Esophagus squamous epithelium (tissue), 4 donors: Measurements from ENCODE around the gene LECT2.

Experiments used
- POLR2A ChIP-seq, 4 donors: fragments of 450-650 bp; IDR thresholded peaks; one replicate each; pipeline ENCODE4 v1.6.1; 2017; ENCODE audit warnings: antibody characterized with exemption in 4 of 4, mild to moderate bottlenecking in 4 of 4, moderate library complexity in 3 of 4
- TF ChIP-seq, protein P1 (sequence below), 6 experiments: fragments of 450-650 bp in 4 of 6; fragments of 200-600 bp in 2 of 6; sonication (generic) in 2 of 6; IDR thresholded peaks; one replicate each; pipeline ENCODE4 v1.5.1; 2016 to 2019; ENCODE audit warnings: antibody characterized with exemption in 6 of 6, mild to moderate bottlenecking in 4 of 6, moderate library complexity in 4 of 6

DNA sequence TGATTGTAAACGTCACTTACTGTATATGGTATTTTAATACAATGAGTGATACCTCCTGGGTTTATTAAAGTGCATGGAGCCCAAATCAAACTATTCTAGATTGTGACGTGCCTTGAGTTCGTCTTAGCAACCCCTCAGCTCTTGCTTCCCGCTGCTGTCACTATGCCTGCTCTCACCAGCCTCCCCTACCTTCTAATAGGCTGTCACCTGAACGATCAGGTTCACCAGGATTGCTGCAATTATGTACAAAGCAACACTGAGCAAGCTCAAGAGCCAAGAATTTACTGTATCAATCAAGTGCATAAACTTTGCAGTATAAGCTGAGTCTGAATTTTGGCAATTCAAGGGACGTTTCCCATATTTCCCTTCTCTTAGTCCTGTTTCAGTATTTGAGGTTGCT is 3.0 kb downstream of the LECT2 start:
- TF ChIP-seq, protein P1, sequence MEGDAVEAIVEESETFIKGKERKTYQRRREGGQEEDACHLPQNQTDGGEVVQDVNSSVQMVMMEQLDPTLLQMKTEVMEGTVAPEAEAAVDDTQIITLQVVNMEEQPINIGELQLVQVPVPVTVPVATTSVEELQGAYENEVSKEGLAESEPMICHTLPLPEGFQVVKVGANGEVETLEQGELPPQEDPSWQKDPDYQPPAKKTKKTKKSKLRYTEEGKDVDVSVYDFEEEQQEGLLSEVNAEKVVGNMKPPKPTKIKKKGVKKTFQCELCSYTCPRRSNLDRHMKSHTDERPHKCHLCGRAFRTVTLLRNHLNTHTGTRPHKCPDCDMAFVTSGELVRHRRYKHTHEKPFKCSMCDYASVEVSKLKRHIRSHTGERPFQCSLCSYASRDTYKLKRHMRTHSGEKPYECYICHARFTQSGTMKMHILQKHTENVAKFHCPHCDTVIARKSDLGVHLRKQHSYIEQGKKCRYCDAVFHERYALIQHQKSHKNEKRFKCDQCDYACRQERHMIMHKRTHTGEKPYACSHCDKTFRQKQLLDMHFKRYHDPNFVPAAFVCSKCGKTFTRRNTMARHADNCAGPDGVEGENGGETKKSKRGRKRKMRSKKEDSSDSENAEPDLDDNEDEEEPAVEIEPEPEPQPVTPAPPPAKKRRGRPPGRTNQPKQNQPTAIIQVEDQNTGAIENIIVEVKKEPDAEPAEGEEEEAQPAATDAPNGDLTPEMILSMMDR (IDR thresholded peaks at IDR 0.05), result no peak
- TF ChIP-seq POLR2A (IDR thresholded peaks at IDR 0.05), result no peak
